ENCODE measurements around the gene DHRSX. TPM values are rescaled to one million over a fixed set of nuclear protein-coding genes. Genes with fewer than 3 reads are reported as not detected.
"Not testable (repeated sequence)": the region's sequence is repeated elsewhere in the genome, so short reads cannot be mapped to it uniquely, and the experiment has no call there.

The DHRSX gene
- total and polyA plus RNA-seq, 9 donors, result 12.2 to 25.9 (median 20.4) TPM

DNA sequence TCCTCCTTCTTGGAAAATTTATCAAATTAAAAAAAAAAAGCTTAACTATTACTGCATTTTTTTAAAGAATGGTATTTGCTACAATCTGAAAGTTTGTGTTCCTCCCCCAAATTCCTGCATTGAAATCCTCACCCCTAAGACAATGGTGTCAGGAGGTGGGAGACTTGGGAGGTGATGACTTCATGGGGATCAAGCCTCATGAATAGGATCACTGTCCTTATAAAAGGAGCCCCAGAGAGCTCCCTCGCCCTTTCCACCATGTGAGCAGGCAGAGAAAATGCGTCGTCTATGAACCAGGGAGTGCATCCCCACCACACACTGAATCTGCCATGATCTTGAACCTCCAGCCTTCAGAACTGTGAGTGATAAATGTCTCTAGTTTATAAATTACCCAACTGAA, 38.0 kb downstream of the DHRSX start:
- intact Hi-C loops (cut with DNase I), result loop anchor here in 1 of 4 donors (2.0 kb wide), 1 partner anchor 66 kb away; no protein-coding TSS in a partner anchor
- H3K4me3 ChIP-seq, result no peak overlapping the region
- TF ChIP-seq CTCF (IDR thresholded peaks at IDR 0.05) (no peak), EP300 (IDR thresholded peaks at IDR 0.05) (no peak), POLR2A (IDR thresholded peaks at IDR 0.05) (no peak)
- no peaks in the 10 kb centered on the region for H3K4me1 ChIP-seq (ENCODE audit: insufficient read depth)
- H3K36me3 ChIP-seq, result no peaks in the 10 kb centered on the region
- H3K27me3 ChIP-seq, result no peaks in the 10 kb centered on the region
- H3K9me3 ChIP-seq, result no peaks in the 10 kb centered on the region
- no peak overlapping the region for H3K27ac ChIP-seq
- 69 to 72% (median 70%) methylated on average over 3 of the region's 3 CpGs for WGBS, 3 donors
- DNase-seq, result no peak

DNA sequence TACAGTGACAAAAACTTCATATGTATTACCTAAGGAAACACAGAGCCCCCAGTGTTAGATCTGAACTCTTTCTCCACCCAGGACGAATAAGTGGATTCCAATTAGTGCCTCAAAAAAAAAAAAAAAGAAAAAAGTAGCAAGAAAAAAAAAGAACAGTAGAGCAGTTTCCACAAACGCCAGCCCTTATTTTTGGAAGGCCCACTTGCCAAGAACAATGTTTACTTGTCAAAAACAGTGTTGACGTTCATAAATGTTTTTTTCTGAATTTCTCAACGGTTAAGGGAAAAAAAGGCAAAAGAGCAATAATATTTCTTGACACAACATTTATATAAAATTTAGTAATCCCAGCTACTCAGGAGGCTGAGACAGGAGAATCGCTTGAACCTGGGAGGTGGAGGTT, 38.7 kb downstream of the DHRSX start:
- Histone ChIP-seq H3K4me3 (no peak overlapping the region), H3K9me3 (no peaks in the 10 kb centered on the region), H3K36me3 (no peaks in the 10 kb centered on the region), H3K27ac (no peak overlapping the region), H3K27me3 (no peaks in the 10 kb centered on the region), H3K4me1 (ENCODE audit: insufficient read depth) (no peaks in the 10 kb centered on the region)
- DNase-seq, result no peak
- intact Hi-C loops (cut with DNase I), result loop anchor here in 1 of 4 donors (2.0 kb wide), 1 partner anchor 65 kb away; no protein-coding TSS in a partner anchor
- no peak for TF ChIP-seq POLR2A (IDR thresholded peaks at IDR 0.05)
- TF ChIP-seq CTCF (IDR thresholded peaks at IDR 0.05), result no peak
- no peak for TF ChIP-seq EP300 (IDR thresholded peaks at IDR 0.05)
- WGBS, 3 donors, result 25 to 30% (median 25%) methylated on average over 5 of the region's 5 CpGs

- Histone ChIP-seq H3K4me3 (no peak overlapping the region), H3K27ac (no peak overlapping the region)
- WGBS, 3 donors, result 82 to 85% (median 82%) methylated on average over 8 of the region's 8 CpGs
Measured at GRCh38 chrX:2461711-2462016, 39.1 kb downstream of the DHRSX start.

DNA sequence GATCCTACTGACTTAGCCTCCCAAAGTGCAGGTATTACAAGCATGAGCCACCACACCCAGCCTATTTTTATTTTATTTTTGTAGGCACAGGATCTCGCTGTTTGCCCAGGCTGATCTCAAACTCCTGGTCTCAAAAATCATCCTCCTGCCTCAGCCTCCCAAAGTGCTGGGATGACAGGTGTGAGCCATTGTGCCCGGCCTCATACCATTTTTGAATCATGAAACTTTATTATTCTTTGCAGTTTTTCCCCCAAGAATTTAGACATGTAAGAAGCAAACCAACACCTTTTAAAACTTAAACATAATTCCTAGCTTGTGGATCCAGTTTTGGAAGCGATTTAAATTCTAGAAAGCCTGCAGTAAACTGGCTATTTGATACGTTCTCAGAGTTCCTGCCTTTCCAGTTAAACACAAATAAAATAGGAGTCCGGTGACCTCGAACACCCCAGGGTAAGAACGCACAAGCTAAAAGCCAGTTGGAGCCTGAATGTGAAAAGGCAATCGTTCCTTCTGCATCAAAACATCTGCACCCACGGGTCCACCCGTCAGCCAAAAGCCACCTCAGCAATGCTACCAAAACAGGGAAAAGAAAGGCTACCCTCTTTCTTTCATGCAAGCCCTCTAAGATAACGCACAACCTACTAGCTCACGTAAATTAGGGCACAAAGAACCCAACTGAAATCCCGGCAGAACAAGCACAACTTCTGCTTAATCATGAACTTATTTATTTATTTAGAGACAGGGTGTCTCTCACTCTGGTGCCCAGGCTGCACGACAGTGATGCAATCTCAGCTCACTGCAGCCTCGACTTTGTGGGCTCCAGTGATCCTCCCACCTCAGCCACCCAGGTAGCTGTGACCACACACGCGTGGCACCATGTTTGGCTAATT, 39.7 kb downstream of the DHRSX start:
- H3K4me3 ChIP-seq; H3K9me3 ChIP-seq; H3K4me1 ChIP-seq (ENCODE audit: insufficient read depth); DNase-seq; H3K27ac ChIP-seq; H3K36me3 ChIP-seq; intact Hi-C loops (cut with DNase I); H3K27me3 ChIP-seq: not testable (repeated sequence)
- WGBS, 3 donors, result 77 to 84% (median 80%) methylated on average over 17 of the region's 17 CpGs

More at GRCh38 chrX:2461711-2462016, 39.1 kb downstream of the DHRSX start:
- no peaks in the 10 kb centered on the region for H3K27me3 ChIP-seq
- no peak for DNase-seq
- intact Hi-C loops (cut with DNase I), result loop anchor here in 1 of 4 donors (2.0 kb wide), 1 partner anchor 65 kb away; no protein-coding TSS in a partner anchor
- H3K4me1 ChIP-seq (ENCODE audit: insufficient read depth), result no peaks in the 10 kb centered on the region
- no peaks in the 10 kb centered on the region for H3K36me3 ChIP-seq
- TF ChIP-seq CTCF (IDR thresholded peaks at IDR 0.05) (no peak), EP300 (IDR thresholded peaks at IDR 0.05) (no peak), POLR2A (IDR thresholded peaks at IDR 0.05) (no peak)
- H3K9me3 ChIP-seq, result no peaks in the 10 kb centered on the region

DNA sequence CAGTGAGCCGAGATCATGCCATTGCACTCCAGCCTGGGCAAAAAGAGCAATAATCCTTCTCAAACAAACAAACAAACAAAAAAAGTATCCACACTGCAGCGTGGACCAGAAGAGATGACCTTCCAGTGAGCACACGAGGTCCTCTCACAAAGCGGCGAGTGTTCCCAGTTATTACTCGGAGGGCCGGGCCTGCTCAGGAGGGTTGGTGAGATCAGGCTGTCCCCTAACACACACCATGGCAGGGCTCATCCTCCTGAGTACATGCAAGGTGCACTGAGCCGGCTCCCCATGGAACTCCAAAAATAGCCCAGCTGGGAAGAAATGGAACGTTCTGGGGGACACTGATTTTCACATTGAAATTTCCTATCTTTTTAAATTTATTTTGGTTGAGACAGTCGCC, 40.7 kb downstream of the DHRSX start:
- H3K9me3 ChIP-seq; H3K27ac ChIP-seq; H3K36me3 ChIP-seq; H3K4me3 ChIP-seq; H3K4me1 ChIP-seq (ENCODE audit: insufficient read depth); DNase-seq; intact Hi-C loops (cut with DNase I); H3K27me3 ChIP-seq: not testable (repeated sequence)
- WGBS, 3 donors, result 84 to 94% (median 89%) methylated on average over 10 of the region's 10 CpGs
